Measurements from ENCODE around the gene TLK2.
"Not testable (repeated sequence)": the region's sequence is repeated elsewhere in the genome, so short reads cannot be mapped to it uniquely, and the experiment has no call there.

TLK2 gene

GRCh38 chr17:62558941-62559340, 80.3 kb downstream of the TLK2 start:
- DNase-seq (ENCODE audit: low read depth, low spot score) = not testable (repeated sequence)

- not testable (repeated sequence) for DNase-seq (ENCODE audit: low read depth, low spot score)
Measured at GRCh38 chr17:62560971-62561370, 82.3 kb downstream of the TLK2 start.

DNA sequence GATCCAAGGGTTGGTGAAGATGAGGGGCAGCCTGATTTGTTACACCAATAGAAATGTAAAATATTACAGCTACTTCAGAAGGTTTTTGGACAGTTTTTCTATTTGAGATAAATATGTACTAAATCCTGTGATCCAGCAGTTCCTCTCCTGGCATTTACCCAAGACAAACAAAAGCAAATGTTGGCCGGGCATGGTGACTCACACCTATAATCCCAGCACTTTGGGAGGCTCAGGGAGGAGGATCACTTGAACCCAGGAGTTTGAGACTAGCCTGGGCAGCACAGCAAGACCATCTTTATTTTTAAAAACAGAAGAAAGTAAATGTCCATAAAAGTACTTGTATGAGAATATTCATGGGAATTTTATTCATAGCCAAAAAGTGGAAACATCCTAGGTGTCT, 84.0 kb downstream of the TLK2 start:
- DNase-seq (ENCODE audit: low read depth, low spot score) = no peak

- DNase-seq (ENCODE audit: low read depth, low spot score) = no peak
Measured at GRCh38 chr17:62565817-62566216, 87.2 kb downstream of the TLK2 start.

GRCh38 chr17:62566996-62567578, 88.5 kb downstream of the TLK2 start:
- no peak for DNase-seq (ENCODE audit: low read depth, low spot score)

DNA sequence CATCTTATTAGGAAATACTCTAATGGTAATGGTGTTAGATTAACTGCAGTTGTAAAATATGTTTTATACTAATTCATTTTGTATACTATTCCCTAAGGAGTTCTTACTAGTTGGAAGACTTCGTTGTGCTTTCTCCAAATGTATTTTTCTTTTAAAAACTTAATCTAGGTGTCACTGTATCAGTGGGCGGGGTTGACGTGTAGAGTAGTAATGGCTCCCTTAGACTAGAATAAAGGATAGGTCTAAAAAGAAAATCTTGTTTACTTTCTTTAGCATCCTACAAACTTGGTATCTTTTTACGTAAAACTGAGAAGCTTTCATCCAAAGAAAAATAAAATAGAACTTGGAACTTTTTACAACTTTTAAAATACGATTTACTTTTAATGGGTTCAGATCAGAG, 93.9 kb downstream of the TLK2 start:
- DNase-seq (ENCODE audit: low read depth, low spot score) = no peak

GRCh38 chr17:62572888-62573401, 94.3 kb downstream of the TLK2 start:
- no peak for DNase-seq (ENCODE audit: low read depth, low spot score)

DNA sequence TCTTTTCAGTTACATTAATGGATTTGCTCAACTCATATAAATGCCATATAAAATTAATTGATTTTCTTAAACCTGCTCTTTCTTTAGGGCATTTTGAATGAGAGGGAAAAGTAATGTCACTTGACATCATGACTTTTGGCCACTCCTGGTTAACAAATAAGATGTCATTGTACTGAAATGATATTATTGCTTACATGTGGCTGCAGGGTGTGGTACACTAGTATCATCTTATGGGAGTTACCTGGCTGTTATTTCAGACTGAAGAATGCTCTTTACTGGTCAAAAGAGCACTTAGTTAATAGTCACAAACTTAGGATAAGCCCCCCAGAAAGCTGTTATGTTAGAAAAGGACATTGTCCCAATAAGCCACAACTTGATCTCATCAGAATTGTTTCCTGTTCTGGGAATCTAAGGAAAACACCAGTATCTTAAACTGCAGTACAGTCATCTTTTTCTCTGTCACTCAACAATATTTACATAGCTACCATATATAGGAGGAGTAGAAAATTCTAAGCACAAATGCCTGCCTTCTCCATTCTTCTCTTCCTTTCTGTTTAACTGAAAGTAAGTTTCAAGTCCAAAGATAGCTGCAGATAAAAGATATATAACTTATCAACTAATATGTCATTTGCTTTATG, 95.0 kb downstream of the TLK2 start:
- DNase-seq (ENCODE audit: low read depth, low spot score) = no peak

- no peak for DNase-seq (ENCODE audit: low read depth, low spot score)
Measured at GRCh38 chr17:62576382-62576781, 97.8 kb downstream of the TLK2 start.

- no peak for DNase-seq (ENCODE audit: low read depth, low spot score)
Measured at GRCh38 chr17:62578757-62579487, 100.3 kb downstream of the TLK2 start.

- DNase-seq (ENCODE audit: low read depth, low spot score) = no peak
Measured at GRCh38 chr17:62580947-62581346, 102.3 kb downstream of the TLK2 start.

- DNase-seq (ENCODE audit: low read depth, low spot score) = no peak
Measured at GRCh38 chr17:62581764-62582163, 103.1 kb downstream of the TLK2 start.

GRCh38 chr17:62587554-62587953, 108.9 kb downstream of the TLK2 start:
- no peak for DNase-seq (ENCODE audit: low read depth, low spot score)

- no peak for DNase-seq (ENCODE audit: low read depth, low spot score)
Measured at GRCh38 chr17:62588109-62588508, 109.5 kb downstream of the TLK2 start.

DNA sequence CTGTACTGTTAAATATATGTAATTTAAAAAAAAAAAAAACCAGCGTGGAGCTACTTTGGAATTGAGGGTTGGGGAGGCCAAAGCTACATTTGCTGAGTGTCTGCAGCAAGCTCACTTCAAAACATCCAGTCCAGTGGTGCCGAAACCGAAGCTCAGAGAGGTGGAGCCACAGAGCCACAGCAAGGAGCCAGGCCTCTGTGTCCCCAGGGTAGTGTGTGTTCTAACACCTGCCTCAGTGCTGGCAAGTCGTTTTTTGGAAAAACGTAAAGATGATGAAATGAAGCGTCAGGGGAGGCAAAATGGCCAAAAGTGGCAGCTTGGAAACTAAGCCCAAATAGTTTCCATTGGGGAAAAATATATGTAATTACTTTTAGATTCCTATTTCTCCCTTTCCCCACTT, 112.7 kb downstream of the TLK2 start:
- no peak for DNase-seq (ENCODE audit: low read depth, low spot score)

GRCh38 chr17:62591822-62592221, 113.2 kb downstream of the TLK2 start:
- DNase-seq (ENCODE audit: low read depth, low spot score) = not testable (repeated sequence)

- no peak for DNase-seq (ENCODE audit: low read depth, low spot score)
Measured at GRCh38 chr17:62592341-62593099, 113.9 kb downstream of the TLK2 start.

GRCh38 chr17:62595484-62595883, 116.9 kb downstream of the TLK2 start:
- no peak for DNase-seq (ENCODE audit: low read depth, low spot score)

DNA sequence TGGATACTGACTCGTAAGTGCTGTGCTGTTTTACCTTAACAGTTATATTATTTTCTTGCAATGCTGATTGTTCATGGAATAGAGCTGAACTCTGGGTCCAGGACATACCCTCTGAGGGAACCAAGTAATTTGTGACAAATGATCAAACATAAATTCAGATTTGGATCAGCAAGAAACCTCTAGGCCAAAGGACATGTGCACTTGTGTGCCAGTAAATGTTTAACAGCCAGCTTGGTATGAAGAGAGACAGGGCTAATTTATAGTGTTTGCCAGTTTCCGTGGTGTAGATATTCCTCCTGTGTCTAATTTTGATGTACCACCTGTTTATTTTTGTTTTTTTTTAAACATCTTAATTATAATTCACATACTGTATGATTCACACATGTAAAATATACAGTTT, 118.0 kb downstream of the TLK2 start:
- DNase-seq (ENCODE audit: low read depth, low spot score) = no peak

DNA sequence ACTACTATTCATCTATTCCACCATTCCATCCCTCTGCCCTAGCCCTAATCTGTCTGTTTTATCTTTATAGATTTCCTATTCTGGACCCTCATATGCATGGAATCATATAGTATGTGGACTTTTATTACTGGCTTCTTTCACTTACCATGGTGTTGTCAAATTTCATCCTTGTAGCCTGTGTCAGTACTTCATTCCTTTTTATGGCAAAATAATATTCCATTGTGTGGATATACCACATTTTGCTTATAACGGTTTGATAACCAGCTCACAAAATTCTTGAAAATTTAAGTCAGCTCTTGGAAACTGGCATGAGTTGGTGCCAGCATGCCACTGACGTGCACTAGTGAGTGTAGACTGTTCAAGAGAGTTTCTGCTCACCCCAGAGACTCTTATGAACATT, 118.5 kb downstream of the TLK2 start:
- DNase-seq (ENCODE audit: low read depth, low spot score) = no peak

GRCh38 chr17:62597920-62598319, 119.3 kb downstream of the TLK2 start:
- no peak for DNase-seq (ENCODE audit: low read depth, low spot score)
